ENCODE results near the gene TMC1.
"Not testable (repeated sequence)": the region's sequence is repeated elsewhere in the genome, so short reads cannot be mapped to it uniquely, and the experiment has no call there.

TMC1 gene

DNA sequence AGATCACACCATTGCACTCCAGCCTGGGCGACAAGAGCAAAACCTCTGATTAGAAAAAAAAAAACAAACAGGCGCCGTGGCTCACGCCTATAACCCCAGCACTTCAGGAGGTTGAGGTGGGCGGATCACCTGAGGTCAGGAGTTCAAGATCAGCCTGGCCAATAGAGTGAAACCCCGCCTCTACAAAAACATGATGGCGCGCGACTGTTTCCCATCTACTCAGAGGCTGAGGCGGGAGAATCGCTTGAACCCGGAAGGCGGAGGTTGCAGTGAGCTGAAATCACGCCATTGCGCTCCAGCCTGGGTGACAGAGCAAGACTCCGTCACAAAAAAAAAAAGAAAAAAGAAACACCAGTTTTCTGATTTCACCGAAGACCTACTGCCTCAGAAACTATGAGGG is at the start of gene TMC1:
Gene TMC1, plus strand, starts transcription at position 193 of the 400 bp plus-strand sequence. CDS start 127,041 bp downstream, outside the sequence.
- not testable (repeated sequence) for DNase-seq (ENCODE audit: low read depth)

DNA sequence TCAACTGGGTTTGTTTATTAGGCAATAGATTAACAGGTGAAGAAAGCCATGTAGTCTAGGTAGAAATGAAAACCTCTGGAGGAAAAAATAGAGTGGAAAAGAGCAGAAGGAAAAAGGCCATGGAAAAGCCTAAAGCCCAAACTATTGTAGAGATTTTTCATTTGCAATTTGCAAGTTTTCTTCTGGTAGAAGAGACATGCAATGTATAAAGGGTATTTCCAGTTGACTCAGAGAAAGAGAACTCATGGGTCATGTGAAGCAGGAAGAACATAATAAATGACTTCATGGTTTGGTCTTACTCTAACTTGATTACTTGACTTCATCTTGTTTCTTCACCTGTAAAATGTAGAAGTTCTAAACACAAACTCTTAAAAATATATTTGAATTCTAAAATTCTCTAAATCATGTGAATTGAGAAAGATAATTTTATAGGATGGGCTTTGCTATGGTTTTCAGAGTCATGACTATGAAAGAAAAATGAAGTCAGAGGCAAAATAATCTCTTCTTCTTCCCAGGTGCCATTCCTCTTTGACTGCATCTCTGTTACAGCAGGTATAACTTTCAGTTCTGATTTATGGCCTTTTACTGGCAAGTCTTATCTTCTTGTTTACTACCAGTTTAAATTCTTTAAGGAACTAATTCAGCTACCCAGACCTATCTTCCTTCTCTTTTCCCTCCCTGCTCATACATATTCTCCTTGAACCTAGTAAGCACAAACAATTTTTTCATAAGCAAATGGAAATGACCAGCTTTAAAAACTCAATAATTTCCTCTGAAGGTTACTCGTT is 47.7 kb upstream of the TMC1 start:
- no peak for DNase-seq (ENCODE audit: low read depth)

DNA sequence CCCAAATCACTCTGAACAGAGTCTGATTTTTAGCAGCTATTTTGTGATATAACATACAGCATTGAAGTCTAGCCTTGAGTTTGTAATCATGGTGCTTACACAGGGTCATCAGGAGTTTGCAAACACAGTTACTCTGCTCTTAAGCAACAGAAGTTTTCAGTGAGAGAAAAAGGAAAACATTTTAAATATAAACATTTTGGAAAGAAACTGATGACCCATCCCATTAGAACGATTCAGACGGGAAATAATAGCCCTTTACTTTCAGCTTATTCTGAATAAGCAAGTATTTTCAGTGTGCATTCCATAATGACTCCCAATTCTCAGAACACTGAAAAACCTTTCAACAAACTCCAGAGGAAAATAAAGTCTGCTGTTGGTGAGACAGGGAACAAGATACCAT is 46.7 kb upstream of the TMC1 start:
- no peak for DNase-seq (ENCODE audit: low read depth)

DNA sequence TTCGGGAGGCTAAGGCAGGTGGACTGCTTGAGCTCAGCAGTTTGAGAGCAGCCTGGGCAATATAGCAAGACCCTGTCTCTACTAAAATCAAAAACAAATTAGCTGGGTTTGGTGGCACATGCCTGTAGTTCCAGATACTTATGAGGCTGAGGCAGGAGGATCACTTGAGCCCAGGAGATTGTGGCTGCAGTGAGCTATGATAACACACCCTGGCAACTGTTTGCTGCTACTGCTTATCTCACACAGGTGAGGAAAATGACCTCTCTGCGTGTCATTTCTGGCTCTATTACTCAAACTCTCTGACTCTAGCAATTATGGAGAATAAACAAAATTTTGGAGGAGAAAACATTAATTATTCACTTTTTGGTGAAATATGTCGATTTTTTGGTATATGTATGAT is 45.3 kb upstream of the TMC1 start:
- DNase-seq (ENCODE audit: low read depth) = no peak

DNA sequence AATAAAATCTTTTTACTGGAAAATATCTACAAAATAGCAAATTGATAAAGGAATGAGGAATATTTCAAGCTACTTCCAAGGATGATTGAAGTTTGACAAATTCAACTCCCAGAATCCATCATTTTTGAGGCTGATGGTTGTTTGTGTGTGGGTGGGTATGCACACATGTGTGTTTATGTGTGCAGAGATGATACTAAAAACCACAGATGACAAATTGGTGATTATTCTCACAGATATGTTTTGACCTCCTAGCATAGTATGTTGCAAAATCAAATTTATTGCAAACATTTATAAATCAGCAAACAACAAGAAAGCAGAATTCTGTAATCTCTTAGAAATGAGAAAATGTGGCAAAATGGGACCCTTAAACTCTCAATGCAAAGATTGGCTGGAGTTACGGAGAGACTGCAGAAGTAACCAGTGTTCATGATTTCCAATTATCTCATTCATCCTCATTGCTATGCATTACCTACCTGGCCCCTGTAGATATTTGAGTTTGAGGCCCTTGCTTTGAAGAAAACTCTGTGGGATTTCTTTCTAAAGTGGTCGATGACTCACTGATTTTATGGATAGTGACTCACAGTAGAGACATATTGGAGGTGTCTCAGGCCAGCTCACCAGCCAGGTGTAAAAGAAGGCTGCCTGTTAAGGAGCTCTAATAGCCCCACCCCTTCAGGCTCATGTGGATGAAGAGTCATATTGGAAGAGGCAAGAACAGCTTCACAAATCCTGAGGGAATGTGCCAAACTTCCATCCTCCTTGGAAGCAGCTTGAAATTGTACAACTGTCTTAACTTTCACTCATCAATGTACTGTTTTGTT is 44.6 kb upstream of the TMC1 start:
- peak; percentile 29 for DNase-seq (ENCODE audit: low read depth)

DNA sequence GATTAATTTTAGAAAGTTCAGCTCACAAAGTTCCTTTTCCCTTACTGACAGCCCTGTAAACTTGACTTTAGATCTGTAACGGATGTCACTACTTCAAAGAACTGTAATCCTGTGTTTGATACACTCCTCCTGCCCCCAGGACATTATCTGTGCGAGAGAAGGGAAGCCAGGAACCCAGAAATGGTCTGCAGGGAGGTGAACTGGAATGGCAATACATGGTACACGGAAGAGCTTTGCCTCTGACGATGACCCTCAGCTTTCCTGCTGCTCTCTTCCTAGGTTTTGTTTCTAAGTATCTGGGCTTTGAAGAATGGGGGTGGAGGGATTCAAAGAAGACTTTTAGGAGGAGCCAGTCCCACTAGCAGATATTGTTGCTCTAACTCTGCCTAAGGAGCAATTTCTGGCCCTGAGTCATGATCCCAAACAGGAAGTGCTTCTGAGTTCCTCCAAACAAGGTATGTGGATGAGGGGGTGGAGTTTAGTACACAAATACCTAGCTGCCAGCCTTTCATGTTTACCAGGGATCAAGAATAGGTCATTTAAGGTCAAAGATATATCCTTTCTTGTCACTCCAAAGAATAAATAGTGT is 43.4 kb upstream of the TMC1 start:
- no peak for DNase-seq (ENCODE audit: low read depth)

DNA sequence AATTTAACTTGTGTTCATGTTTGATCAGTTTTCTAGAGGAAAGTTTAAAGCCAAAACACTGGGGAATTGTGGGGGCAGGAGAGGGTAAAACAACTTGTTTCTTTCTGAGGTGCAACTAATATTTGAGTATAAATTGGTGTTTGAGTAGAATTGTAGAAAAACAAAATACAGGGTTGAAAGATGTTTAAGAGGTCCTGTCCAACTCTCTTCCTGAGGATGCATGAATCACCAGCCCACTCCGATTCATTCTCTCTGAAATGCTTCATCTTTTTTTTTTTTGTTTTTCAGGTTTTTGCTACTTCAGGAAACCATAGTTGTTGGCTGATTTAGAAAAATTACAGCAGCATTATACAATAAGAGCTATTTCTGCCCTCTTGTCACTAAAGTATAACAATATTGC is 42.4 kb upstream of the TMC1 start:
- DNase-seq (ENCODE audit: low read depth) = no peak

DNA sequence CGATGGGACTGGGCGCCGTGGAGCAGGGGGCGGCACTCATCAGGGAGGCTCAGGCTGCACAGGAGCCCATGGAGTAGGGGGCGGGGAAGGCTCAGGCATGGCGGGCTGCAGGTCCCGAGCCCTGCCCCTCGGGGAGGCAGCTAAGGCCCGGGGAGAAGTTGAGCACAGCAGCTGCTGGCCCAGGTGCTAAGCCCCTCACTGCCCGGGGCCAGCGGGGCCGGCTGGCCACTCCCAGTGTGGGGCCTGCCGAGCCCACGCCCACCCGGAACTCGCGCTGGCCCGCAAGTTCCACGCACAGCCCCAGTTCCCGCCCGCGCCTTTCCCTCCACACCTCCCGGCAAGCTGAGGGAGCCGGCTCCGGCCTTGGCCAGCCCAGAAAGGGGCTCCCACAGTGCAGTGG is 41.1 kb upstream of the TMC1 start:
- not testable (repeated sequence) for DNase-seq (ENCODE audit: low read depth)

DNA sequence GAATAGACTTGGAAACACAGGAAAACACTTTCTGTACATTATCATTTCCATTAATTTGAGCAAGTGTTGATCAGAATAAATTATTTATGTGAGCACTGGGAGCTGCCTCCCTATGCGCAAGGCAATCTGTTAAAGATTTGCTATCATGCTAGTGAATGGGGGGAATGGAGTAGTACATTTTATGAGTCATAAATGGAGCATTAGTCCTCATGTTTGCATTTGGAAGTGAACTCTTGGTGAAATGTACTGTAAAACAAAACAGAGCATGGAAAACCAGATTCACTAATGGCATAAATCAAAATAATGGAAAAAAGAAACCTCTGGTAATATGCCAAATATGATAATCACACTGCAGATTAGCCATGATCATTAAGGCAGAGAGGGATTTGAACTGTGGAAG is 40.5 kb upstream of the TMC1 start:
- DNase-seq (ENCODE audit: low read depth) = no peak

DNA sequence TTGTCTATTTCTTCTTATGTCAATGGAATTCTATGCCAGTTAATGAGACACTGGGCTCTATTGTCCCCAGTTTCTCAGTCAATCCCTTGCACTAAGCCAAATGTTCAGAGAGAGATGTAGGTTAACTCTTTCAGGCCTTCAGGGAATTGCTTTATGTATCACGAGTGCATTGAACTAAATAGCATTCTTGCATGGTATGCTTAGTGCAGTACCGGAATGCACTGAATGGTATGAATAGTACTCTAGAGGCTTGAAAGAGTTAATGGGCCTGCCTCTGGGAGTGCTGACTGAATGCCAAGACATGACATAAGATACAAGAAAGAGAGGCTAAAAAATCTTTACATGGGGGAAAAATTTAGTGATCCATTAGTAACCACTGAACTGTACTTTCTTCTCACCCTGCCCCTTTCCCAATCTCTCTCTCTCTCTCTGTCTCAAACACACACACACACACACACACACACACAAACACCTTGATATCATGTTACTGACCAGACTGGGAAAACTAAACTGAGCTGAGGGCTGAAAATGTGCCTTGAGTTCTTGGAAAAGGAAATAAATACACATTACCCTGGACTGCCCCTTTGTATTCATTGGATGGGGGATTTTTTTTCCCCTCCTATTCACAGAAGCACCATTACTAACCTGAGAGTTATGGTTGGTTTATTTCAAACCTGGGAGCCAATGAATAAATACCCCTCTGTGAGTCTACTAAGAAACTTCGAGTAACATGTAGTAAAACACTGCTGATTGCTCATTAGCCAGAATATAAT is 35.4 kb upstream of the TMC1 start:
- DNase-seq (ENCODE audit: low read depth) = no peak

DNA sequence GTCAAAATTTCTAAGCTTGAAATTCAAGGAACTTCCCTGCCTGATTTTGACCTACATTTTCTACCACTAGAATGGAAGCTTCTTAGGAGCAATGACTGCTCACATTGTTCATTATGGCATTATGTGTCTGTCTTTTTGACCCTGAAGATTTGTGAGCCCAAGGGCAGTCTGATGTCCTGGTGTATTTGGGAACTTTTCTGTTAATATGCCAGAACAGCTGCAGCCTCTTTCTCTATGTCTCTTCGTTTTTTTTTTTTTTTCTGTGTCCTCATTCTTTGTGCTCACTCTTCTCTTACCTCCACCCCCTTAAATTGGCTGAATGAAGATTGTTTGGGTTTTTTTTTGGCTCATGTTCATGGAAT is 34.8 kb upstream of the TMC1 start:
- DNase-seq (ENCODE audit: low read depth) = no peak

DNA sequence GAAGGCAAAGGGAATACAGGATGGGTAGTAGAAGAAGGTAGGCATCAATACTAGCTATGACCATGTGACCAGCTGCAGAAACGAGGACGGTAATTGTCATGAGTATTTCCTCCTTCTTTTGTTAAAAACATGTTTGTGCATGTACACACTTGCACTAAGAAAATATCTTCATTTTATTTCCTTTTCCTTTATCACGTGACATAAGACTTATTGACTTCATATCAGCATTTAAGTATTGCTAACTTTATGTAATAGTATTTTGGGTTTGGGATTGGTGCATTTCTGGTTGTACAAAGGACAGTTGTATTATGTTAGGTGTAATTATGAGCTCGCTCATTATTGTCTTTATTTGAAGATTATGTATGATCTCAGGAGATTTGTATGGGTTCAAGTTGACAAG is 33.7 kb upstream of the TMC1 start:
- DNase-seq (ENCODE audit: low read depth) = not testable (repeated sequence)

DNA sequence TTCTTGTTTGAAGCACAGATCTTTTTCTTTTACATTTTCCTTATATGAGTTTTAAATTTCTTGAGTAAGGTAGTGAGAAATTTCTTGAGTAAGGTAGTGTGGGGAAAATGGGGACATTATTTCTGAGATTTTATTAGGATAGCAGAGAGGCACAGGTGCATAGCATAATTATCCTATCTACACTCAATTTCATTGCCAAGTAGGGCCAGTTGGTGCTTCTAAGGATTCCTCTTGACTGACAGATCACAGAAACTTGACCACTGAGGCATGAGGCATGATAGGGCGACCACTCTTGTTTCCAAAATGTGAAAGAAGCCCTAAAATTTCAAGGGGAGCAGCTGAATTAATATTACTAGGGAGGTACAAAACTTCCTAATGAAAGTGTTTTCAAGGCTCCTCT is 31.4 kb upstream of the TMC1 start:
- DNase-seq (ENCODE audit: low read depth) = no peak

DNA sequence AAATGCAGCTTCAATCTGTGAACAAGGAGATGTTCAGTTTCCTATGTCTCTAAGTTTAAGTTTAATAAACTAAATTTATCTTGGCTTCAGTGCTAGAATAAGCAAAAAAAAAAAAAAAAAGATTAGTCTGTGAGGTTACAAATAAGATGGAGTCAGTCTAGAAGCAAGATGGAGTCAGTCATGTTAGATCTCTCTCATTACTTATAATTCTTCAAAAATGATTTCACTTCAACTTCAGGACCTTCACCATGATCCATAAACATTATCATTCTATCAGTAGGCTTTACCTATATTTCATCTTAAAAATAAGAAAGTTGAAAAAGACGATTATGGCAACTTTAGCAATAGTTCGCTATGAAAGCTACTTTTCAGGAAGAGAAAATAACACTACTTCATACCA is 30.2 kb upstream of the TMC1 start:
- DNase-seq (ENCODE audit: low read depth) = no peak

DNA sequence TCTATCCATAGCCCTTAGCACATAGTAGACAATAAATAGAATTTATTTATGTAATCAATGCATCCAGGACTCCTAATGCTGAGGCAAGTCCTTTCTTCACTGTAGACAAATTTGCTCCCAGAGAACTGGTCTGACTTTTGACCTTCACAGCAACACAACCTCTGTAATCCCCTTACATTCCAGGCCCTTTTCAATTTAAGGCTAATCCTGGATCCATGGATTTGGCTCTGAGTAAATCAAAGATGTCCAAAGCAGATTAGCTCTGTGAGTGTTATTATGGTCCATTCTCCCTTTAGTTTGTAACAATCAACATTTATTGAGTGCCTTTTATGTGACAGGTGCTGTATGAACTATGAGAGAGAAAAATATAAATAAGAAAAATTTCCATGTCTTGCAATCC is 27.4 kb upstream of the TMC1 start:
- DNase-seq (ENCODE audit: low read depth) = no peak

DNA sequence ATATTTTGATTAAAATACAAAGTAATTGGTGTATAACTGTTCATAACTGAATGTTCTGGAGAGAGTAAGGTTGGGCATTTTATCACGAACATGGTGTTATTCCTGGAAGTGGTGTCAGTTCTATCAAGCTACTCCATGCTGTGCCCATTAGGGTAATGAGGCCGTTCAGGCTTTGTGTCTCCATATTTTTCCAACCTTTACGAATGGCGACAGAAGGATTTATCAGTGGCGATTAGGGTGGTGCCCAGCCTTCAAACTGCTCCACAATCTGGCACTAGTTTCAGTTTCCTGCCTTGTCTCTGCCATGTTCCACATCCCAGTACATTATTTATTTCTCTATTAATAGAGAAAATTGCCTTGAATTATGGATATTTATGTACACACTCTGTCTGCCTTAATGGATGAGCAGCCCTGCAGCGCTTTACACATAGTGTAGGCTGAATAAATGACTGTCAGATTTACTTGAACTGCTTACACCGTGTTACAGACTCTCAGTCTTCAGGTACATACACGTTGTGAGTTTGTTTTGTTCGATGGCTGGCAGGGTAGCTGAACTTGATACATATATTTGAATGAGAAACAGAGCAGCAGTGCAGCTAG is 23.9 kb upstream of the TMC1 start:
- no peak for DNase-seq (ENCODE audit: low read depth)

DNA sequence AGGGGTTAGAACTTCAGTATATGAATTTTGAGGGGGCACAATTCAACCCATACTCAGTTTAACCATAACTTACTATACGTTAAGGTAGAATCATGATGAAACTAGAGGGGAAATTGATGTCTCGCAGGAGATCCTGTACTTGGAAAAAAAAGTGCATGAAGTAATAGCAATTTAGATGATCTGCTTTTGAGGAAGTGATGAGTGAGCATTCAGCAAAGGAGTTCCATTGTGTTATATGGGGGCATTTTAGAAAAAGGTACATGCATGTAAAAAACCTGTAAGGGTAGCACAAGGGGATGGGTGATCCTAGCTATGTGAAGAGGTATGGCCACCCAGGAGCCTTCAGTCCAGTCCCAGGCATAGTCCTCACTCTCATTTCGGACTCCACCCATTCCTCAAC is 14.8 kb upstream of the TMC1 start:
- DNase-seq (ENCODE audit: low read depth) = no peak

DNA sequence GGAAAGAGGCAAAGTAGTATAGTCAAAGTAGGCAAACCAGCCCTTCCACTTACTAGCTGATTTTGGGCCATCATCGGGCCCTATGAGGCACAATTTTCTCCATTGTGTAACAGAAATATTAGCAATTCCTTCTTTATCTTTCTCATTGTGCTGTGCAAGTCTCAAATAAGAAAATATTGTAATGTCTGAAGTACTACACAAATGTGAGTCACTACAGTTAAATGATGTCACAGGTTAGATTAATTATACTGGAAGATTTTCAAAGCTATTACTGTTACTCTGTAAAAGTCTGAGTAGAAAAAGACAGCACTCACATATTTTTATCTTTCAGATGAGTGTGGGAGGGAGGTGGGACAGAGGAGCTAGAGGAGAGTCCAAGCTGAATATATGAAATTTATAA is 12.4 kb upstream of the TMC1 start:
- no peak for DNase-seq (ENCODE audit: low read depth)

DNA sequence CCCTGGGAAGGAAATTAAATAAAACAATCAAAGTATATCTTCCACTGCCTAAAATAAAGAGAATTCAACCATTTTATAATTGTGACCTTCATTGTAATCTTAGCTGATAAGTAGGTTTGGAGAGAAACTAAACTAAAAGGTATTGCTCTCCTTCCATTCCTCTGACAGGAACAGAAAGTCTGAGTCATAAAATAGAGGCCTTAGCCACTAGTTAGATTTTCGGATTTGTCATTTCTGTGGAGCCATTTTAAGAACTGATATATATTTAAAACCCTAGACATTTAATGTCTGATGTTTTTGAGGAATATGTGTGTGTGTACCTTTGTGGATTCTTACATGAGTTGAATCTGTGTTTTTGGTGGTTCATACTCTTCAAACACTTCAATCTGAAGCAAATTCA is 11.8 kb upstream of the TMC1 start:
- DNase-seq (ENCODE audit: low read depth) = no peak

DNA sequence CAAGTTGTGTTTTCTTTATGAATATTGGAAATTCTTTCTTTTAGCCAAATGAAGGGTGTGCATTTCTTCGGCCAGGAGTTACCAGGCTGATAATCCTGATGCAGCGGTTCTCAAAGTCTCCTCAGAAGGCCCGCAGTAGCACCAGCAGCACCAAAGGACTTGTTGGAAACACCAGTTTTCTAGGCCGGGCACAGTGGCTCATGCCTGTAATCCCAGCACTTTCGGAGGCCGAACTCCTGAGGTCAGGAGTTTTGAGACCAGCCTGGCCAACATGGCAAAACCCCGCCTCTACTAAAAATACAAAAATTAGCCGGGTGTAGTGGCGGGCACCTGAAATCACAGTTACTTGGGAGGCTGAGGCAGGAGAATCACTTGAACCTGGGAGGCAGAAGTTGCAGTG is 397 bp upstream of the TMC1 start:
- DNase-seq (ENCODE audit: low read depth) = not testable (repeated sequence)

DNA sequence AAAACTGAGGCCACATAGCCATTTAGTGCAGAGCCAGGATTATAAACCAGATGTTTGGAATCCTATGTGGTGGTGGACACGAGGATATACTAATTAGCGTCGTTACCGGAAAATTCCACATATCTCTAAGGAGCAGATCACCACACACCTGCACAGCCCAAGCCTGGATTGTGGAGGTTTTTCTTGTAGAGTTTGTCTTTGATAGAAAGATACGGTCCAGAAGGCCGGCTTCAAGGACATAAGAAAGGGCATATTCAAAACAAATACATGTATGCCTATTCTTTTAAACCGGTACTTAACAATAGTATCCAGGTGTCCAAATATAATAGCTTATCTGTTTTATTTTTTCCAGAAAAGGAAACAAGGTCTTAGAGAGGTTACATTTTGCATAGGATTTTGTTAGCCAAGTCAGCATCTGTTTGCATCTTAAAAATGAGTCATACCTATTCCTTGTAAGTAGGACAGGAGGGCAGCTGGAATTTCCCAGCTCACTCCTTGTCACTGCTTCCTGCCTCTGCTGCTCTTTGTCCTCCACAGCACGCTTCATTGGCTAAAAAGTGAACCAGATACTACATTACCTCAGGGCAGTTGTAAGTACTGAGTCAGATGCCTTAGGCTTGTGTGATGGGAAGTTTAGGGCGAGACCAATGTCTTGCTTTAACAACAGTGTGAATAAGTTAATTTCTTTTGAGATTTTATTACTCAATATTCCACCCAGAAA is 3.6 kb downstream of the TMC1 start:
- peak; percentile 25 for DNase-seq (ENCODE audit: low read depth)
